Measurements from ENCODE around the gene TSC1. TPM values are rescaled to one million over a fixed set of nuclear protein-coding genes. Genes with fewer than 3 reads are reported as not detected.

The TSC1 gene
- total RNA-seq, 1 experiment from 2014 or later, result 53.5 TPM

DNA sequence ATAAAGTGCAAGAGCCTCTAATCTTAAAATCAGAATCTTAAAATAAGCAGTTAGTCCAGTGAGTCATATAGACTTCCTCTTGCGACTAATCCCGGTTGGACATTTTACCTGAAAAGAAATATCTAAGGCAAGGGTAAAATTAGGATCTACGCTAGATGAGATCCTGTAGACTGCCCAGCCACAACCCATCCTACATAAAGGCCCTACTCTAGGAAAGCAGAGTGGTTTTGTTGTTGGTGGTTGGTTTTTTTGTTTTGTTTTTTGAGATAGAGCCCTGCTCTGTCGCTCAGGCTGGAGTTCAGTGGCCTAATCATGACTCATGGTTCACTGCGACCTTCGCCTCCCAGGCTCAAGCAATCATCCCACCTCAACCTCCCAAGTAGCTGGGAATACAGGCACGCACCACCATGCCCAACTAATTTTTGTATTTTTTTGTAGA is 6.9 kb downstream of the TSC1 start:
- no TSS peak for BruUV-seq (replicated peaks)
- H3K27ac Mint-ChIP-seq (ENCODE audit: unreplicated experiment), result no peak overlapping the region
- H3K27me3 Mint-ChIP-seq (ENCODE audit: insufficient read depth, unreplicated experiment), result no peaks in the 10 kb centered on the region
- Histone ChIP-seq H3K36me3 (ENCODE audit: control insufficient read depth, insufficient read depth, low read length) (no peaks in the 10 kb centered on the region), H3K9me3 (no peaks in the 10 kb centered on the region), H3K4me3 (ENCODE audit: low read depth, low read length) (no peak overlapping the region), H3K27me3 (replicated peaks; ENCODE audit: control insufficient read depth, insufficient read depth, low read length) (no peaks in the 10 kb centered on the region), H3K4me1 (no peaks in the 10 kb centered on the region)
- no peak overlapping the region for H3K4me3 Mint-ChIP-seq (ENCODE audit: unreplicated experiment)
- H3K4me1 Mint-ChIP-seq (ENCODE audit: low read depth, unreplicated experiment), result no peaks in the 10 kb centered on the region
- ChIA-PET CTCF (no interaction called here), POLR2A (no interaction called here)
- intact Hi-C loops (cut with micrococcal nuclease; ENCODE audit: unreplicated experiment), result no loop called here
- TF ChIP-seq, protein P1, sequence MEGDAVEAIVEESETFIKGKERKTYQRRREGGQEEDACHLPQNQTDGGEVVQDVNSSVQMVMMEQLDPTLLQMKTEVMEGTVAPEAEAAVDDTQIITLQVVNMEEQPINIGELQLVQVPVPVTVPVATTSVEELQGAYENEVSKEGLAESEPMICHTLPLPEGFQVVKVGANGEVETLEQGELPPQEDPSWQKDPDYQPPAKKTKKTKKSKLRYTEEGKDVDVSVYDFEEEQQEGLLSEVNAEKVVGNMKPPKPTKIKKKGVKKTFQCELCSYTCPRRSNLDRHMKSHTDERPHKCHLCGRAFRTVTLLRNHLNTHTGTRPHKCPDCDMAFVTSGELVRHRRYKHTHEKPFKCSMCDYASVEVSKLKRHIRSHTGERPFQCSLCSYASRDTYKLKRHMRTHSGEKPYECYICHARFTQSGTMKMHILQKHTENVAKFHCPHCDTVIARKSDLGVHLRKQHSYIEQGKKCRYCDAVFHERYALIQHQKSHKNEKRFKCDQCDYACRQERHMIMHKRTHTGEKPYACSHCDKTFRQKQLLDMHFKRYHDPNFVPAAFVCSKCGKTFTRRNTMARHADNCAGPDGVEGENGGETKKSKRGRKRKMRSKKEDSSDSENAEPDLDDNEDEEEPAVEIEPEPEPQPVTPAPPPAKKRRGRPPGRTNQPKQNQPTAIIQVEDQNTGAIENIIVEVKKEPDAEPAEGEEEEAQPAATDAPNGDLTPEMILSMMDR (IDR thresholded peaks at IDR 0.05; ENCODE audit: insufficient read depth in 1 of 2, low read depth in 1 of 2, low read length in 1 of 2, severe bottlenecking in 1 of 2, unreplicated experiment in 1 of 2), result no peak
- no peaks in the 10 kb centered on the region for H3K9me3 Mint-ChIP-seq (ENCODE audit: unreplicated experiment)
- no peaks in the 10 kb centered on the region for H3K36me3 Mint-ChIP-seq (ENCODE audit: insufficient read depth, unreplicated experiment)
- no peak for DNase-seq

DNA sequence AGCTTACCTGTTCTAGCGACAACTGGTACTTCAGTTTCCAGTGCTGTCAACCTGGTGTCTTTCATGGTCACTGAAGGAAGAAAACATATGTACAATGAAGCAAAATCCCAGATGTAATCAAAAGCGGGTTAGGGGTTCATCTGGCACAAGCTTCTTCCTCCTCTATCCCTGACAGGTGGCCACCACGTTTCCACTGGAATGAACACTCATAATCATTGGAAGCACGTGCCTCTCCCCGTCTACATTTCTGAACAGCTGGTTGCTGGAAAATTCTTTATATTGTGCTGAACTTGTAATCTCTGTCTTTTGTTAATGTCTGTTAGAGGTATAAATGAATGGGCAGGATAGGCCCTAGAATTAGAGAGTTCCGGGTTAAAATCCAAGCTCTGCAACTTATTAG is 9.4 kb downstream of the TSC1 start:
- no TSS peak for BruUV-seq (replicated peaks)
- no peaks in the 10 kb centered on the region for H3K9me3 ChIP-seq
- no peaks in the 10 kb centered on the region for H3K4me1 ChIP-seq
- no peaks in the 10 kb centered on the region for H3K36me3 Mint-ChIP-seq (ENCODE audit: insufficient read depth, unreplicated experiment)
- no peaks in the 10 kb centered on the region for H3K9me3 Mint-ChIP-seq (ENCODE audit: unreplicated experiment)
- H3K36me3 ChIP-seq (ENCODE audit: control insufficient read depth, insufficient read depth, low read length), result no peaks in the 10 kb centered on the region; the same call in 1 of the 2 replicates
- H3K27ac Mint-ChIP-seq (ENCODE audit: unreplicated experiment), result no peak overlapping the region
- POLR2A ChIA-PET, result no interaction called here
- no peak overlapping the region for H3K4me3 Mint-ChIP-seq (ENCODE audit: unreplicated experiment)
- TF ChIP-seq, protein P1 (IDR thresholded peaks at IDR 0.05; ENCODE audit: insufficient read depth in 1 of 2, low read depth in 1 of 2, low read length in 1 of 2, severe bottlenecking in 1 of 2, unreplicated experiment in 1 of 2), result no peak
- no peaks in the 10 kb centered on the region for H3K27me3 ChIP-seq (replicated peaks; ENCODE audit: control insufficient read depth, insufficient read depth, low read length)
- no peaks in the 10 kb centered on the region for H3K4me1 Mint-ChIP-seq (ENCODE audit: low read depth, unreplicated experiment)
- H3K4me3 ChIP-seq (ENCODE audit: low read depth, low read length), result no peak overlapping the region
- intact Hi-C loops (cut with micrococcal nuclease; ENCODE audit: unreplicated experiment), result no loop called here
- no peak for DNase-seq
- H3K27me3 Mint-ChIP-seq (ENCODE audit: insufficient read depth, unreplicated experiment), result no peaks in the 10 kb centered on the region
- CTCF ChIA-PET, result interaction anchor here (1.0 kb wide), 1 partner anchor 32 kb away, joined by 3 read pairs; no protein-coding TSS in a partner anchor

- no peak overlapping the region for H3K27ac Mint-ChIP-seq (ENCODE audit: unreplicated experiment)
- POLR2A ChIA-PET, result no interaction called here
- CTCF ChIA-PET, result interaction anchor here (0.6 kb wide), 1 partner anchor 10 kb away, joined by 3 read pairs; no protein-coding TSS in a partner anchor
- TF ChIP-seq, protein P1 (IDR thresholded peaks at IDR 0.05; ENCODE audit: insufficient read depth in 1 of 2, low read depth in 1 of 2, low read length in 1 of 2, severe bottlenecking in 1 of 2, unreplicated experiment in 1 of 2), result no peak
- Histone ChIP-seq H3K36me3 (ENCODE audit: control insufficient read depth, insufficient read depth, low read length) (no peaks in the 10 kb centered on the region; the same call in 1 of the 2 replicates), H3K27me3 (replicated peaks; ENCODE audit: control insufficient read depth, insufficient read depth, low read length) (no peaks in the 10 kb centered on the region), H3K4me3 (ENCODE audit: low read depth, low read length) (no peak overlapping the region), H3K4me1 (no peaks in the 10 kb centered on the region), H3K9me3 (no peaks in the 10 kb centered on the region)
- H3K27me3 Mint-ChIP-seq (ENCODE audit: insufficient read depth, unreplicated experiment), result no peaks in the 10 kb centered on the region
- peaks cover 7% of the 10 kb centered on the region for H3K36me3 Mint-ChIP-seq (ENCODE audit: insufficient read depth, unreplicated experiment)
- no peaks in the 10 kb centered on the region for H3K4me1 Mint-ChIP-seq (ENCODE audit: low read depth, unreplicated experiment)
- no TSS peak for BruUV-seq (replicated peaks)
- no peak overlapping the region for H3K4me3 Mint-ChIP-seq (ENCODE audit: unreplicated experiment)
- no peak for DNase-seq
- intact Hi-C loops (cut with micrococcal nuclease; ENCODE audit: unreplicated experiment), result no loop called here
- H3K9me3 Mint-ChIP-seq (ENCODE audit: unreplicated experiment), result no peaks in the 10 kb centered on the region
These were observed 13.2 kb downstream of the TSC1 start for GRCh38 chr9:132931178-132931735.

All from Caco-2 (cell line).